Vagina (tissue), 2 donors: ENCODE results near the gene GAN.

Experiments
- CTCF ChIP-seq, 3 experiments: fragments of 450-650 bp in 2 of 3; fragments of 200-600 bp in 1 of 3; sonication (generic) in 1 of 3; IDR thresholded peaks; one replicate each; pipeline ENCODE4 v1.5.1; 2017 to 2019; ENCODE audit warnings: antibody characterized with exemption in 3 of 3, mild to moderate bottlenecking in 2 of 3, moderate library complexity in 2 of 3
- POLR2A ChIP-seq, 2 donors: fragments of 450-650 bp; IDR thresholded peaks; one replicate each; pipeline ENCODE4 v1.6.1; 2017; ENCODE audit warnings: antibody characterized with exemption in 2 of 2, mild to moderate bottlenecking in 2 of 2, moderate library complexity in 2 of 2
- POLR2AphosphoS5 ChIP-seq, 2 donors: sonication (generic); formaldehyde crosslinking; IDR thresholded peaks; one replicate each; pipeline ENCODE4 v1.9.0; 2017; ENCODE audit warnings: antibody characterized with exemption in 2 of 2, mild to moderate bottlenecking in 2 of 2, low read depth in 1 of 2; ENCODE audit not compliant: insufficient read depth in 1 of 2

- TF ChIP-seq CTCF (IDR thresholded peaks at IDR 0.05) (no peak), POLR2AphosphoS5 (IDR thresholded peaks at IDR 0.05; ENCODE audit: insufficient read depth in 1 of 2, low read depth in 1 of 2) (no peak), POLR2A (IDR thresholded peaks at IDR 0.05) (no peak)
These were observed 23.6 kb upstream of the GAN start for GRCh38 chr16:81291117-81291516.
